Panc1 (cell line): ENCODE results near the gene RNF8.

Experiments
- POLR2AphosphoS5 ChIP-seq: IDR thresholded peaks from 2 replicates; pipeline ENCODE4 v1.6.1; 2012; ENCODE audit warnings: mild to moderate bottlenecking, low read depth, low read length, moderate library complexity
- SIN3A ChIP-seq: IDR thresholded peaks from 2 replicates; pipeline ENCODE4 v1.6.1; 2012; ENCODE audit warnings: low read depth, mild to moderate bottlenecking, low read length, moderate library complexity, borderline replicate concordance; ENCODE audit not compliant: insufficient read depth
- TF ChIP-seq, protein P1 (sequence below), 2 experiments: IDR thresholded peaks; 2 replicates each; pipeline ENCODE4 v1.6.1; 2011 to 2012; ENCODE audit warnings: low read depth in 2 of 2, control low read depth in 1 of 2, low read length in 1 of 2, mild to moderate bottlenecking in 1 of 2, moderate library complexity in 1 of 2; ENCODE audit not compliant: insufficient read depth in 1 of 2

DNA sequence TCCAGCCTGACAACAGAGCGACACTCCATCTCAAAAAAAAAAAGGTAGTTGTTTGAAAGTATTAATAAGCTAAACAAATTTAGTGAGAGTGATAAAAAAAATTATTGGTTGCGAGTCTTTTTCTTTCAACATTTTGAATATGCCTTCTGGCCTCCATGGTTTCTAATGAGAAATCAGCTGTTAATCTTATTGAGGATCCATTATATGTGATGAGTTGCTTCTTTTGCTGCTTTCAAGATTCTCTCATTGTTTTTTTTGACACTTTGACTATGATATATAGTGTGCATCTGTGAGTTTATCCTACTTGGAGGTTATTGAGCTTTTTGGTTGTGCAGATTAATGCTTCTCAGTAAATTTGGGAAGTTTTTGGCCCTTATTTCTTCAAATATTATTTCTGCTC, 63.6 kb downstream of the RNF8 start:
- TF ChIP-seq POLR2AphosphoS5 (no peak), SIN3A (no peak)
- TF ChIP-seq, protein P1, sequence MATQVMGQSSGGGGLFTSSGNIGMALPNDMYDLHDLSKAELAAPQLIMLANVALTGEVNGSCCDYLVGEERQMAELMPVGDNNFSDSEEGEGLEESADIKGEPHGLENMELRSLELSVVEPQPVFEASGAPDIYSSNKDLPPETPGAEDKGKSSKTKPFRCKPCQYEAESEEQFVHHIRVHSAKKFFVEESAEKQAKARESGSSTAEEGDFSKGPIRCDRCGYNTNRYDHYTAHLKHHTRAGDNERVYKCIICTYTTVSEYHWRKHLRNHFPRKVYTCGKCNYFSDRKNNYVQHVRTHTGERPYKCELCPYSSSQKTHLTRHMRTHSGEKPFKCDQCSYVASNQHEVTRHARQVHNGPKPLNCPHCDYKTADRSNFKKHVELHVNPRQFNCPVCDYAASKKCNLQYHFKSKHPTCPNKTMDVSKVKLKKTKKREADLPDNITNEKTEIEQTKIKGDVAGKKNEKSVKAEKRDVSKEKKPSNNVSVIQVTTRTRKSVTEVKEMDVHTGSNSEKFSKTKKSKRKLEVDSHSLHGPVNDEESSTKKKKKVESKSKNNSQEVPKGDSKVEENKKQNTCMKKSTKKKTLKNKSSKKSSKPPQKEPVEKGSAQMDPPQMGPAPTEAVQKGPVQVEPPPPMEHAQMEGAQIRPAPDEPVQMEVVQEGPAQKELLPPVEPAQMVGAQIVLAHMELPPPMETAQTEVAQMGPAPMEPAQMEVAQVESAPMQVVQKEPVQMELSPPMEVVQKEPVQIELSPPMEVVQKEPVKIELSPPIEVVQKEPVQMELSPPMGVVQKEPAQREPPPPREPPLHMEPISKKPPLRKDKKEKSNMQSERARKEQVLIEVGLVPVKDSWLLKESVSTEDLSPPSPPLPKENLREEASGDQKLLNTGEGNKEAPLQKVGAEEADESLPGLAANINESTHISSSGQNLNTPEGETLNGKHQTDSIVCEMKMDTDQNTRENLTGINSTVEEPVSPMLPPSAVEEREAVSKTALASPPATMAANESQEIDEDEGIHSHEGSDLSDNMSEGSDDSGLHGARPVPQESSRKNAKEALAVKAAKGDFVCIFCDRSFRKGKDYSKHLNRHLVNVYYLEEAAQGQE (IDR thresholded peaks at IDR 0.05; ENCODE audit: insufficient read depth in 1 of 2, low read depth in 2 of 2, low read length in 1 of 2), result no peak
